ENCODE measurements around the gene NISCH. TPM values are rescaled to one million over a fixed set of nuclear protein-coding genes. Genes with fewer than 3 reads are reported as not detected.

The NISCH gene
- total and polyA plus RNA-seq, 2 donors (not counting 1 experiment from before 2014, with no cell fraction given): 130 to 169 TPM

- WGBS (ENCODE audit: insufficient coverage): 96% methylated on average over 9 of the region's 19 CpGs
- ATAC-seq (ENCODE audit: low read depth) (no peak), DNase-seq (no peak)
- Mint-ChIP-seq H3K27ac (peak overlapping the region; percentile 99), H3K4me1 (peaks cover 46% of the 10 kb centered on the region), H3K27me3 (no peaks in the 10 kb centered on the region), H3K4me3 (peak overlapping the region; percentile 99), H3K9me3 (ENCODE audit: insufficient read depth) (no peaks in the 10 kb centered on the region)
- peak overlapping the region; percentile 50 for H2AFZ ChIP-seq (ENCODE audit: insufficient read depth, low read depth, low read length, poor library complexity, severe bottlenecking)
- H3K9me3 ChIP-seq (ENCODE audit: control extremely low read depth in 1 of 3, control insufficient read depth in 2 of 3, insufficient read depth in 1 of 3, low read length in 2 of 3): no peaks in the 10 kb centered on the region
- H3K4me3 ChIP-seq (ENCODE audit: control extremely low read depth in 1 of 5, extremely low read depth in 1 of 5, insufficient read depth in 1 of 5, low read depth in 2 of 5, low read length in 4 of 5): peak overlapping the region in 3 of 5 experiments; percentile 29 to 68 (median 49)
- peaks cover 24% of the 10 kb centered on the region for H3K79me2 ChIP-seq (ENCODE audit: control insufficient read depth, insufficient read depth, low read length)
- CTCF ChIA-PET: interaction anchor here (1.0 to 1.2 kb wide), 2 partner anchors 63 to 90 kb away, joined by 4 to 5 read pairs; partner anchors contain the start of gene SEMA3G
- POLR2A ChIA-PET: interaction anchor here (0.6 to 1.6 kb wide), 3 partner anchors 107 to 625 kb away, joined by 3 to 4 read pairs (median 3); partner anchors contain the start of gene ALAS1
- H3K4me1 ChIP-seq (ENCODE audit: control insufficient read depth in 2 of 2, insufficient read depth in 2 of 2, low read length in 2 of 2): peaks cover 34 to 51% of the 10 kb centered on the region in 2 donors
- TF ChIP-seq CTCF (IDR thresholded peaks at IDR 0.05) (no peak), EZH2 (IDR thresholded peaks at IDR 0.05; ENCODE audit: borderline replicate concordance, insufficient read depth, low read depth, low read length, poor library complexity, severe bottlenecking) (no peak)
- peak overlapping the region; percentile 82 for H3K4me2 ChIP-seq (replicated peaks; ENCODE audit: low read depth, low read length, poor library complexity, severe bottlenecking)
- no peak overlapping the region for H3K27ac ChIP-seq (ENCODE audit: low read length in 2 of 2)
- no peaks in the 10 kb centered on the region for H3K36me3 ChIP-seq (replicated peaks in 1 of 2; ENCODE audit: control extremely low read depth in 1 of 2, control insufficient read depth in 1 of 2, extremely low read depth in 1 of 2, insufficient read depth in 2 of 2, low read length in 1 of 2)
- H4K20me1 ChIP-seq (ENCODE audit: control insufficient read depth, insufficient read depth, low read length, poor library complexity, severe bottlenecking): no peaks in the 10 kb centered on the region
- H3K9ac ChIP-seq (ENCODE audit: low read length): peak overlapping the region; percentile 54
- peaks cover 0 to 13% (median 0%) of the 10 kb centered on the region in 4 experiments for H3K27me3 ChIP-seq (replicated peaks in 1 of 4; ENCODE audit: control extremely low read depth in 1 of 4, control insufficient read depth in 3 of 4, insufficient read depth in 4 of 4, low read length in 3 of 4)
- intact Hi-C loops (cut with micrococcal nuclease): loop anchor here (1.0 to 10.0 kb wide), 9 partner anchors 80 to 1141 kb away; partner anchors contain the start of genes DUSP7, NISCH, PBRM1 and PRKCD
These were observed 80.2 kb downstream of the NISCH start for GRCh38 chr3:52535411-52536111.

GRCh38 chr3:52536112-52536368 lies 80.6 kb downstream of the NISCH start:
- no peaks in the 10 kb centered on the region for H3K9me3 ChIP-seq (ENCODE audit: control extremely low read depth in 1 of 3, control insufficient read depth in 2 of 3, insufficient read depth in 1 of 3, low read length in 2 of 3)
- H3K4me3 ChIP-seq (ENCODE audit: control extremely low read depth in 1 of 5, extremely low read depth in 1 of 5, insufficient read depth in 1 of 5, low read depth in 2 of 5, low read length in 4 of 5): peak overlapping the region in 3 of 5 experiments; percentile 29 to 68 (median 49)
- peaks cover 34 to 51% of the 10 kb centered on the region in 2 donors for H3K4me1 ChIP-seq (ENCODE audit: control insufficient read depth in 2 of 2, insufficient read depth in 2 of 2, low read length in 2 of 2)
- H3K4me2 ChIP-seq (replicated peaks; ENCODE audit: low read depth, low read length, poor library complexity, severe bottlenecking): peak overlapping the region; percentile 82
- POLR2A ChIA-PET: interaction anchor here (0.6 to 1.6 kb wide), 3 partner anchors 107 to 625 kb away, joined by 3 to 4 read pairs (median 3); partner anchors contain the start of gene ALAS1
- no peaks in the 10 kb centered on the region for H4K20me1 ChIP-seq (ENCODE audit: control insufficient read depth, insufficient read depth, low read length, poor library complexity, severe bottlenecking)
- Mint-ChIP-seq H3K4me1 (peaks cover 46% of the 10 kb centered on the region), H3K9me3 (ENCODE audit: insufficient read depth) (no peaks in the 10 kb centered on the region), H3K27ac (peak overlapping the region; percentile 99), H3K27me3 (no peaks in the 10 kb centered on the region), H3K4me3 (peak overlapping the region; percentile 99)
- 0% methylated on average over 7 of the region's 9 CpGs for WGBS (ENCODE audit: insufficient coverage)
- intact Hi-C loops (cut with micrococcal nuclease): loop anchor here (1.0 to 10.0 kb wide), 9 partner anchors 81 to 1141 kb away; partner anchors contain the start of genes DUSP7, NISCH, PBRM1 and PRKCD
- no peak for TF ChIP-seq EZH2 (IDR thresholded peaks at IDR 0.05; ENCODE audit: borderline replicate concordance, insufficient read depth, low read depth, low read length, poor library complexity, severe bottlenecking)
- TF ChIP-seq CTCF (IDR thresholded peaks at IDR 0.05): no peak
- peak overlapping the region; percentile 54 for H3K9ac ChIP-seq (ENCODE audit: low read length)
- H3K27ac ChIP-seq (ENCODE audit: low read length in 2 of 2): no peak overlapping the region
- no peaks in the 10 kb centered on the region for H3K36me3 ChIP-seq (replicated peaks in 1 of 2; ENCODE audit: control extremely low read depth in 1 of 2, control insufficient read depth in 1 of 2, extremely low read depth in 1 of 2, insufficient read depth in 2 of 2, low read length in 1 of 2)
- CTCF ChIA-PET: interaction anchor here (1.0 to 1.2 kb wide), 2 partner anchors 64 to 91 kb away, joined by 4 to 5 read pairs; partner anchors contain the start of gene SEMA3G
- no peak for DNase-seq
- peak overlapping the region; percentile 50 for H2AFZ ChIP-seq (ENCODE audit: insufficient read depth, low read depth, low read length, poor library complexity, severe bottlenecking)
- H3K27me3 ChIP-seq (replicated peaks in 1 of 4; ENCODE audit: control extremely low read depth in 1 of 4, control insufficient read depth in 3 of 4, insufficient read depth in 4 of 4, low read length in 3 of 4): peaks cover 0 to 13% (median 0%) of the 10 kb centered on the region in 4 experiments
- peaks cover 26% of the 10 kb centered on the region for H3K79me2 ChIP-seq (ENCODE audit: control insufficient read depth, insufficient read depth, low read length)
- no peak for ATAC-seq (ENCODE audit: low read depth)
